ENCODE measurements around the gene TRPC1.

TRPC1 gene

DNA sequence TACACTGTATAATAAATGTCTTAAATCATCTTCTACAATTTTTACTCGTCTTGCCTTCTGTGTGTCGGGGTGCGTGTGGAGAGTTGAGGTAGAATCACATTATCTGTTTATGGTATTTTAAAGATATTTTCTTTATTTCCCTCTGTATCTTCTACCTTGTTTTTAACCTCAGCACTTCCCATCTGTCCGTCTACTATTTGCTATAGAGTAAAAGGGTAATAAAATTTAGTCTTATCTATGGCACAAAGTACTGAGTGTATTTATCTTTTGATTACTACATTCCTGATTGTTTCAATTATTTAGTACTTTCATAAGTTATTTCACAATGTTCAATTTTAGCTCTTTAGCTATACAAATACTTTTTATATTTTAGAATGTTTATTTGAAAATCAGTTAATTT is 62.2 kb downstream of the TRPC1 start:
- DNase-seq (ENCODE audit: low spot score) = no peak
- H3K4me3 ChIP-seq = no peak overlapping the region
- TF ChIP-seq, protein P1, sequence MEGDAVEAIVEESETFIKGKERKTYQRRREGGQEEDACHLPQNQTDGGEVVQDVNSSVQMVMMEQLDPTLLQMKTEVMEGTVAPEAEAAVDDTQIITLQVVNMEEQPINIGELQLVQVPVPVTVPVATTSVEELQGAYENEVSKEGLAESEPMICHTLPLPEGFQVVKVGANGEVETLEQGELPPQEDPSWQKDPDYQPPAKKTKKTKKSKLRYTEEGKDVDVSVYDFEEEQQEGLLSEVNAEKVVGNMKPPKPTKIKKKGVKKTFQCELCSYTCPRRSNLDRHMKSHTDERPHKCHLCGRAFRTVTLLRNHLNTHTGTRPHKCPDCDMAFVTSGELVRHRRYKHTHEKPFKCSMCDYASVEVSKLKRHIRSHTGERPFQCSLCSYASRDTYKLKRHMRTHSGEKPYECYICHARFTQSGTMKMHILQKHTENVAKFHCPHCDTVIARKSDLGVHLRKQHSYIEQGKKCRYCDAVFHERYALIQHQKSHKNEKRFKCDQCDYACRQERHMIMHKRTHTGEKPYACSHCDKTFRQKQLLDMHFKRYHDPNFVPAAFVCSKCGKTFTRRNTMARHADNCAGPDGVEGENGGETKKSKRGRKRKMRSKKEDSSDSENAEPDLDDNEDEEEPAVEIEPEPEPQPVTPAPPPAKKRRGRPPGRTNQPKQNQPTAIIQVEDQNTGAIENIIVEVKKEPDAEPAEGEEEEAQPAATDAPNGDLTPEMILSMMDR (IDR thresholded peaks at IDR 0.05) = no peak
- no peak overlapping the region for H3K27ac ChIP-seq

DNA sequence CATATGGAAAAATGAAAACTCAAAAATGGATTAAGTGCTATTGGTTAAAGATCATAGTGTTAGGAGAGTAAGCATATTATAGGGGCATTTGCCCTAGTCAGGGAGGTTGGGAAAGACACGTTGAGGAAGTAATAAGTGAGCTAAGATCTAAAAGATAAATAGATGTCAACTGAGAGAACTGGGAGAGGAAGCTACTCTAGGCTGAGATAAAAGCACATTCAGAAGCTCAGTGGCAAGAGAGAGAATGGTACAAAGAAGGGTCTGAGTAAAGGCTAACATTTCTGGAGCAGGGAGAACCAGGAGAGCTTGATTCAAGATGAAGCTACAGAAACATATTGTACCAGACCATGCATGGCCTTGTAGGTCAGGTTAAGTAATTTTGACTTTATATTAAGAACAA is 63.9 kb downstream of the TRPC1 start:
- H3K27ac ChIP-seq = no peak overlapping the region
- DNase-seq (ENCODE audit: low spot score) = no peak
- H3K4me3 ChIP-seq = no peak overlapping the region
- TF ChIP-seq, protein P1 (IDR thresholded peaks at IDR 0.05) = no peak

DNA sequence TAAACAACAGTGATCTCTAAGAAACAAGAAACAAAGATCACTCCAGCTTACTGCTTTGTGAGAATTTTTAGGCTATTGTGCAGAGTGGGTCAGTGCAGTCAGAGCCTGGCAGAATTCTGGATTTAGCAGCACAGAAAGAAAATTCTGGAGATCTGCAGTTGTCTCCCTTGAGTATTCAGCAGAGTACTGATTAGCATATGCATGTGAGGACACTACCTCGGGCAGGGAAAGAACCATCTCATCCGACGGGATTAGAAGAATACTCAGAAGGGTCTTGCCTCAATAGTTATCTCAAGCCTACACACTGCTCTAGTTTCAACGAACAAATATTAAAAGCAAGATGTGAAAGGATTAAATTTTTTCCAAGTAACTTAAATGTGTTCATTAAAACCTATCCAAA is 70.7 kb downstream of the TRPC1 start:
- Histone ChIP-seq H3K27ac (no peak overlapping the region), H3K4me3 (no peak overlapping the region)
- DNase-seq (ENCODE audit: low spot score) = no peak
- TF ChIP-seq, protein P1 (IDR thresholded peaks at IDR 0.05) = no peak

DNA sequence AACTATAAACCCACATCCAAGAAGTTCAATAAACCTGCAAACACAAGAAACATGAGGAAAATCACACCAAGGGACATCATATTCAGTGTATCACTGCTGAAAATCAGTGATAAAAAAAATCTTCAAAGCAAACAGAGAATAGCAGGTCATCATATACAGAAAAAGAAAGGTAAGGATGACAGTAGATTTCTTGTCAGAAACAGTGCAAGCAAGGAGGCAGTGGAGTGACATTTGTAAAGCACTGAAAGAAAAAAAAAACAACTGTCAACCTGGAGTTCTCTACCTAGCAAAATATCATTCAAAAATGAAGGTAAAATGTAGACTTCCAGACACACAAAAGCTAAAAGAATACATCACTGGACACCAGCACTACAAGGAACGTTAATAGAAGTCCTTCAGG is 71.5 kb downstream of the TRPC1 start:
- Histone ChIP-seq H3K27ac (no peak overlapping the region), H3K4me3 (no peak overlapping the region)
- DNase-seq (ENCODE audit: low spot score) = no peak
- TF ChIP-seq, protein P1 (IDR thresholded peaks at IDR 0.05) = no peak

DNA sequence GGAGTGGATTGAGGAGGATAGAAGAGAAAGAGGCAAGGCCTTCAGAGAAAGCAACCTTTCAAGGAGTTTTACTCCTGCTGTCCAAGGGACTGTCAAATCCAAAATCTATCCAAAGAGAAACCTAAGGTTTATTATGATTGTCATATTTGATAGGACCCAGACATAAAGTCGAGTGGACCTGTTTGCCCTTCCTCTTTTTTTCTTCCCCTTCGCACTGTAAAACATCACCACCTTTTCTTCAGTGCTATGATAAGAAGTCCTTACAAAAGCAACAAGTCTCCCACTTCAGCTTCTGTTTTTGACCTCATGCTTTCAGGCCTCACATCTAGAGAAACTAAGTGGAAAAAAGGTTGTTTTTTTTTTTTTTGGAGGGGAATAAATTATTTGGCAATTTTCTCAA is 73.0 kb downstream of the TRPC1 start:
- DNase-seq (ENCODE audit: low spot score) = no peak
- H3K4me3 ChIP-seq = no peak overlapping the region
- H3K27ac ChIP-seq = no peak overlapping the region
- TF ChIP-seq, protein P1 (IDR thresholded peaks at IDR 0.05) = no peak

DNA sequence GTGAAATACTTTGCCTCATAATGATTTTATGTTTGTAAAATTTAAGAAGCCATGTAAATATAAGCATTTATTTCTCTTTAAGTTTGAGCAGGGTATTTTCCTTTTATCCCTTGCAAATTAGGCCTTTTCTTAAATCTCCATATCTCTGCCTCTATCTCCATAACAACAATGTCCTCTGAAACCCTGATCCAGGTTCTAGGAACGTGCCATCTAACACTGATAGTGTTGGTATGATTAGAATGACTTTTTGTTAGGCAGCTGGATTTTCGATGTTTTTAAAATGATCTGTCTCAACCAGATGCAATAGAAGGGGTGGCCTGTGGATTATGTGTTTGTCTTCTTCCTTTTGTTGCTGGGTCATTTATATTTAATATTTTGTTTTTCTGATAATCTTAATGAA is 77.9 kb downstream of the TRPC1 start:
- TF ChIP-seq, protein P1 (IDR thresholded peaks at IDR 0.05) = no peak
- Histone ChIP-seq H3K27ac (no peak overlapping the region), H3K4me3 (no peak overlapping the region)
- no peak for DNase-seq (ENCODE audit: low spot score)

DNA sequence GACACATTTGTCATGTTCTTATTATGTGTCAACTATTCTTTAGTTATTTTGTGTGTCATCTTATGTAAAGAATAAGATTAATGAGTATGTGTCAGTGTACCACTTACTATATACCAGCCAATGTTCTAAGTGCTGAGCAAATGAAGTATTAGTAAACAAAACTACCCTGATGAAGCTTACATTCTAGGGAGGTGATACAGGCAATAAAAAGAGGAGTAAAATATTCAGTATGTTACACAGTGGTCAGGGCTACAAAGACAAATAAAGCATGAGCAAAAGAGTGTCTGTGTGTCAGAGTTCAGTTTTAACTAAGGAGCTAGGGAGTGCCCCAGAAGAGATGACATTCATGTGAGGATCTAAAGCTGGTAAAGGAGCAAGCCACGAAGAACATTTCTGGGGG is 79.1 kb downstream of the TRPC1 start:
- Histone ChIP-seq H3K4me3 (no peak overlapping the region), H3K27ac (no peak overlapping the region)
- TF ChIP-seq, protein P1 (IDR thresholded peaks at IDR 0.05) = no peak
- DNase-seq (ENCODE audit: low spot score) = no peak

All from coronary artery (tissue), 2 donors.